Activated naive CD8-positive, alpha-beta T cell (primary cell): ENCODE measurements around the gene LRRTM1.

Experiments
- H3K27ac Mint-ChIP-seq: one replicate; pipeline ENCODE4 v1.8.0; 2021; ENCODE audit warnings: mixed read lengths
- H3K27me3 Mint-ChIP-seq: one replicate; pipeline ENCODE4 v1.8.0; 2021; ENCODE audit warnings: mixed read lengths
- H3K36me3 Mint-ChIP-seq: one replicate; pipeline ENCODE4 v1.8.0; 2021; ENCODE audit warnings: mixed read lengths
- H3K4me1 Mint-ChIP-seq: one replicate; pipeline ENCODE4 v1.8.0; 2021; ENCODE audit warnings: low read depth, mixed read lengths
- H3K4me3 Mint-ChIP-seq: one replicate; pipeline ENCODE4 v1.8.0; 2021; ENCODE audit warnings: mild to moderate bottlenecking, mixed read lengths
- H3K9me3 Mint-ChIP-seq: one replicate; pipeline ENCODE4 v1.8.0; 2021; ENCODE audit warnings: low read depth, mixed read lengths

Gene LRRTM1

GRCh38 chr2:80322958-80323357 lies 18.4 kb upstream of the LRRTM1 start:
- no peaks in the 10 kb centered on the region for H3K4me1 Mint-ChIP-seq
- H3K27ac Mint-ChIP-seq = no peak overlapping the region

GRCh38 chr2:80322311-80322920 lies 17.9 kb upstream of the LRRTM1 start:
- H3K27me3 Mint-ChIP-seq = peaks cover 5% of the 10 kb centered on the region
- no peaks in the 10 kb centered on the region for H3K9me3 Mint-ChIP-seq
- no peak overlapping the region for H3K4me3 Mint-ChIP-seq
- no peaks in the 10 kb centered on the region for H3K36me3 Mint-ChIP-seq
- no peaks in the 10 kb centered on the region for H3K4me1 Mint-ChIP-seq
- no peak overlapping the region for H3K27ac Mint-ChIP-seq

More at GRCh38 chr2:80322958-80323357, 18.4 kb upstream of the LRRTM1 start:
- peaks cover 5% of the 10 kb centered on the region for H3K27me3 Mint-ChIP-seq
- no peak overlapping the region for H3K4me3 Mint-ChIP-seq
- H3K9me3 Mint-ChIP-seq = no peaks in the 10 kb centered on the region
- H3K36me3 Mint-ChIP-seq = no peaks in the 10 kb centered on the region

- no peaks in the 10 kb centered on the region for H3K27me3 Mint-ChIP-seq
- H3K27ac Mint-ChIP-seq = no peak overlapping the region
- H3K4me1 Mint-ChIP-seq = no peaks in the 10 kb centered on the region
- H3K4me3 Mint-ChIP-seq = no peak overlapping the region
- H3K36me3 Mint-ChIP-seq = no peaks in the 10 kb centered on the region
- H3K9me3 Mint-ChIP-seq = no peaks in the 10 kb centered on the region
These were observed 7.8 kb upstream of the LRRTM1 start for GRCh38 chr2:80312282-80312839.

GRCh38 chr2:80311304-80311703 lies 6.8 kb upstream of the LRRTM1 start:
- Mint-ChIP-seq H3K36me3 (no peaks in the 10 kb centered on the region), H3K27me3 (peaks cover 1% of the 10 kb centered on the region), H3K9me3 (no peaks in the 10 kb centered on the region), H3K4me1 (no peaks in the 10 kb centered on the region), H3K4me3 (no peak overlapping the region), H3K27ac (no peak overlapping the region)

GRCh38 chr2:80303006-80303908 lies 1.3 kb downstream of the LRRTM1 start:
- no peaks in the 10 kb centered on the region for H3K4me1 Mint-ChIP-seq
- no peaks in the 10 kb centered on the region for H3K36me3 Mint-ChIP-seq
- no peak overlapping the region for H3K27ac Mint-ChIP-seq
- peaks cover 13% of the 10 kb centered on the region for H3K27me3 Mint-ChIP-seq
- H3K4me3 Mint-ChIP-seq = no peak overlapping the region
- H3K9me3 Mint-ChIP-seq = no peaks in the 10 kb centered on the region

- Mint-ChIP-seq H3K9me3 (no peaks in the 10 kb centered on the region), H3K27ac (no peak overlapping the region), H3K27me3 (peaks cover 16% of the 10 kb centered on the region), H3K4me1 (no peaks in the 10 kb centered on the region), H3K36me3 (no peaks in the 10 kb centered on the region), H3K4me3 (no peak overlapping the region)
These were observed 2.1 kb downstream of the LRRTM1 start for GRCh38 chr2:80302314-80303005.

- no peak overlapping the region for H3K4me3 Mint-ChIP-seq
These were observed 2.6 kb downstream of the LRRTM1 start for GRCh38 chr2:80302001-80302313.

GRCh38 chr2:80300954-80301353 lies 3.6 kb downstream of the LRRTM1 start:
- Mint-ChIP-seq H3K4me1 (no peaks in the 10 kb centered on the region), H3K27me3 (peaks cover 13% of the 10 kb centered on the region), H3K4me3 (no peak overlapping the region), H3K9me3 (no peaks in the 10 kb centered on the region), H3K36me3 (no peaks in the 10 kb centered on the region), H3K27ac (no peak overlapping the region)

More at GRCh38 chr2:80302001-80302313, 2.6 kb downstream of the LRRTM1 start:
- no peaks in the 10 kb centered on the region for H3K9me3 Mint-ChIP-seq
- H3K4me1 Mint-ChIP-seq = no peaks in the 10 kb centered on the region
- no peaks in the 10 kb centered on the region for H3K36me3 Mint-ChIP-seq
- no peak overlapping the region for H3K27ac Mint-ChIP-seq
- H3K27me3 Mint-ChIP-seq = peaks cover 17% of the 10 kb centered on the region

GRCh38 chr2:80300346-80300745 lies 4.2 kb downstream of the LRRTM1 start:
- no peaks in the 10 kb centered on the region for H3K9me3 Mint-ChIP-seq
- H3K36me3 Mint-ChIP-seq = no peaks in the 10 kb centered on the region
- H3K27me3 Mint-ChIP-seq = peaks cover 13% of the 10 kb centered on the region
- H3K4me3 Mint-ChIP-seq = no peak overlapping the region
- H3K4me1 Mint-ChIP-seq = no peaks in the 10 kb centered on the region
- H3K27ac Mint-ChIP-seq = no peak overlapping the region

GRCh38 chr2:80299661-80300060 lies 4.9 kb downstream of the LRRTM1 start:
- no peak overlapping the region for H3K4me3 Mint-ChIP-seq
- no peaks in the 10 kb centered on the region for H3K4me1 Mint-ChIP-seq
- no peaks in the 10 kb centered on the region for H3K9me3 Mint-ChIP-seq
- H3K27ac Mint-ChIP-seq = no peak overlapping the region
- H3K27me3 Mint-ChIP-seq = peaks cover 13% of the 10 kb centered on the region
- no peaks in the 10 kb centered on the region for H3K36me3 Mint-ChIP-seq

- no peaks in the 10 kb centered on the region for H3K9me3 Mint-ChIP-seq
- no peak overlapping the region for H3K27ac Mint-ChIP-seq
- no peaks in the 10 kb centered on the region for H3K4me1 Mint-ChIP-seq
- no peaks in the 10 kb centered on the region for H3K36me3 Mint-ChIP-seq
- peaks cover 13% of the 10 kb centered on the region for H3K27me3 Mint-ChIP-seq
- H3K4me3 Mint-ChIP-seq = no peak overlapping the region
These were observed 5.6 kb downstream of the LRRTM1 start for GRCh38 chr2:80298954-80299353.

- no peaks in the 10 kb centered on the region for H3K4me1 Mint-ChIP-seq
These were observed 11.5 kb downstream of the LRRTM1 start for GRCh38 chr2:80293039-80293438.

GRCh38 chr2:80292474-80292873 lies 12.1 kb downstream of the LRRTM1 start:
- peaks cover 5% of the 10 kb centered on the region for H3K27me3 Mint-ChIP-seq
- H3K27ac Mint-ChIP-seq = no peak overlapping the region
- no peaks in the 10 kb centered on the region for H3K36me3 Mint-ChIP-seq
- no peaks in the 10 kb centered on the region for H3K4me1 Mint-ChIP-seq
- H3K9me3 Mint-ChIP-seq = no peaks in the 10 kb centered on the region
- H3K4me3 Mint-ChIP-seq = no peak overlapping the region

More at GRCh38 chr2:80293039-80293438, 11.5 kb downstream of the LRRTM1 start:
- no peaks in the 10 kb centered on the region for H3K9me3 Mint-ChIP-seq
- no peak overlapping the region for H3K4me3 Mint-ChIP-seq
- peaks cover 5% of the 10 kb centered on the region for H3K27me3 Mint-ChIP-seq
- H3K27ac Mint-ChIP-seq = no peak overlapping the region
- H3K36me3 Mint-ChIP-seq = no peaks in the 10 kb centered on the region

- Mint-ChIP-seq H3K9me3 (no peaks in the 10 kb centered on the region), H3K27me3 (peaks cover 3% of the 10 kb centered on the region), H3K4me3 (no peak overlapping the region), H3K36me3 (no peaks in the 10 kb centered on the region), H3K27ac (no peak overlapping the region), H3K4me1 (no peaks in the 10 kb centered on the region)
These were observed 12.9 kb downstream of the LRRTM1 start for GRCh38 chr2:80291656-80292055.

GRCh38 chr2:80288576-80288975 lies 16.0 kb downstream of the LRRTM1 start:
- Mint-ChIP-seq H3K9me3 (no peaks in the 10 kb centered on the region), H3K27me3 (peaks cover 1% of the 10 kb centered on the region), H3K27ac (no peak overlapping the region), H3K4me1 (no peaks in the 10 kb centered on the region), H3K36me3 (no peaks in the 10 kb centered on the region), H3K4me3 (no peak overlapping the region)
